K562 (cell line): Measurements from ENCODE around the gene AGTR1. TPM values are rescaled to one million over a fixed set of nuclear protein-coding genes. Genes with fewer than 3 reads are reported as not detected.

ENCODE experiments used
- ATAC-seq: fragments of 200-7000 bp; cut with Tn5 transposase; 3 replicates; pipeline ENCODE4 v1.9.1; 2020; ENCODE audit warnings: moderate library complexity
- BruUV-seq: library from RNA; stranded (reverse); fragments of 400-500 nt; replicated peaks from 2 replicates; lab custom pipeline; 2021; lab: Mats Ljungman, UMichigan
- CTCF ChIA-PET: fragments of 300-600 bp; formaldehyde crosslinking; extraction: SDS; loops from one replicate; lab custom pipeline; 2021; ENCODE audit warnings: low intra/inter-chr PET ratio; lab: Yijun Ruan, JAX
- POLR2A ChIA-PET: fragments of 300-600, 350-650 bp; sonication (Branson Sonifier 250); formaldehyde crosslinking; extraction: SDS; loops from one replicate; lab custom pipeline; 2021; ENCODE audit warnings: antibody characterized with exemption, inconsistent platforms; lab: Yijun Ruan, JAX
- DNase-seq, 4 experiments: peaks; one replicate each; pipeline versions ENCODE4 v3.0.0 to v3.0.0-alpha.2; 2011 to 2018; ENCODE audit warnings: low spot score in 3 of 4, mixed read lengths in 3 of 4; ENCODE audit errors: extremely low read depth in 1 of 4
- FAIRE-seq: peaks from 2 replicates; lab custom pipeline; 2011; peaks lifted over from hg19 to GRCh38; lab: Jason Lieb, UNC
- H2AFZ ChIP-seq: 2 replicates; pipeline ENCODE4 v1.6.0; 2011; ENCODE audit warnings: low read depth, low read length, control low read depth, inconsistent platforms
- H3K27ac ChIP-seq: fragments of 200-600 bp; 3 replicates; pipeline ENCODE4 v1.8.0; 2011; ENCODE audit warnings: low read depth, mild to moderate bottlenecking, control low read depth, inconsistent platforms, low read length, moderate library complexity, mixed read lengths; ENCODE audit errors: extremely low read depth
- H3K27me3 ChIP-seq, 2 experiments: fragments of 300-600 bp in 1 of 2; 2 replicates in 1 of 2; 3 replicates in 1 of 2; pipeline versions ENCODE4 v1.6.0 to v1.8.0; 2011; ENCODE audit warnings: inconsistent platforms in 2 of 2, low read length in 2 of 2, mild to moderate bottlenecking in 1 of 2, mixed read lengths in 1 of 2, moderate library complexity in 1 of 2; ENCODE audit not compliant: control insufficient read depth in 2 of 2, insufficient read depth in 2 of 2
- H3K36me3 ChIP-seq: fragments of 300-600 bp; 3 replicates; pipeline ENCODE4 v1.8.0; 2011; ENCODE audit warnings: mild to moderate bottlenecking, low read length, inconsistent platforms; ENCODE audit not compliant: control insufficient read depth, insufficient read depth
- H3K4me1 ChIP-seq, 2 experiments: fragments of 200-600 bp in 1 of 2; replicated peaks in 1 of 2; 2 replicates in 1 of 2; 3 replicates in 1 of 2; pipeline versions ENCODE4 v1.5.1 to v1.8.0; 2011; ENCODE audit warnings: inconsistent platforms in 2 of 2, low read length in 2 of 2, mild to moderate bottlenecking in 1 of 2, mixed read lengths in 1 of 2, moderate library complexity in 1 of 2; ENCODE audit not compliant: control insufficient read depth in 2 of 2, insufficient read depth in 2 of 2
- H3K4me2 ChIP-seq: 2 replicates; pipeline ENCODE4 v1.6.1; 2011; ENCODE audit warnings: low read length, control low read depth, inconsistent platforms, mixed read lengths; ENCODE audit not compliant: insufficient read depth
- H3K4me3 ChIP-seq: fragments of 200-600 bp; sonication (generic), shearing (Covaris generic); 2 replicates; pipeline ENCODE4 v1.5.1; 2016; ENCODE audit warnings: control low read depth, inconsistent platforms
- H3K79me2 ChIP-seq: fragments of 200-600 bp; 3 replicates; pipeline ENCODE4 v1.8.0; 2011; ENCODE audit warnings: low read length, inconsistent platforms; ENCODE audit not compliant: control insufficient read depth, insufficient read depth
- H3K9ac ChIP-seq, 2 experiments: 2 replicates each; pipeline versions ENCODE4 v1.6.0 to v1.6.1; 2011; ENCODE audit warnings: low read depth in 2 of 2, low read length in 2 of 2, control low read depth in 1 of 2, inconsistent platforms in 1 of 2, mild to moderate bottlenecking in 1 of 2, mixed read lengths in 1 of 2; ENCODE audit not compliant: insufficient read depth in 1 of 2
- H3K9me1 ChIP-seq: one replicate; pipeline ENCODE4 v1.6.0; 2011; ENCODE audit warnings: inconsistent platforms, mild to moderate bottlenecking, low read length, moderate library complexity; ENCODE audit not compliant: control insufficient read depth, insufficient read depth
- H3K9me3 ChIP-seq: replicated peaks from 2 replicates; pipeline ENCODE4 v1.5.1; 2011; ENCODE audit warnings: low read depth, low read length, inconsistent platforms; ENCODE audit not compliant: control insufficient read depth, insufficient read depth
- H4K20me1 ChIP-seq: replicated peaks from 2 replicates; pipeline ENCODE4 v1.6.1; 2011; ENCODE audit warnings: low read length, inconsistent platforms, mixed read lengths; ENCODE audit not compliant: control insufficient read depth, insufficient read depth
- ATF2 ChIP-seq: sonication (generic); formaldehyde crosslinking; IDR thresholded peaks from 2 replicates; pipeline ENCODE4 v1.8.1; 2022; ENCODE audit warnings: missing genetic modification reagents
- DPF2 ChIP-seq: fragments of 450-650 bp; IDR thresholded peaks from 2 replicates; pipeline ENCODE4 v1.6.1; 2016
- ERF ChIP-seq: fragments of 450-650 bp; formaldehyde crosslinking; IDR thresholded peaks from 2 replicates; pipeline ENCODE4 v1.4.0; 2020; ENCODE audit warnings: mild to moderate bottlenecking, mixed read lengths
- FOXA1 ChIP-seq: fragments of 450-650 bp; IDR thresholded peaks from 2 replicates; pipeline ENCODE4 v1.6.1; 2016; ENCODE audit warnings: mild to moderate bottlenecking, borderline replicate concordance
- HNRNPLL ChIP-seq: fragments of 200-400 bp; formaldehyde crosslinking; IDR thresholded peaks from 2 replicates; pipeline ENCODE4 v1.6.1; 2017; ENCODE audit warnings: low read length, low read depth, mild to moderate bottlenecking; ENCODE audit not compliant: poor library complexity, severe bottlenecking
- PCBP1 ChIP-seq: fragments of 200-400 bp; formaldehyde crosslinking; IDR thresholded peaks from 2 replicates; pipeline ENCODE4 v1.6.1; 2018; ENCODE audit warnings: mild to moderate bottlenecking, low read depth, low read length; ENCODE audit not compliant: poor library complexity, severe bottlenecking
- RNF2 ChIP-seq: sonication (generic); IDR thresholded peaks from 2 replicates; pipeline ENCODE4 v1.6.1; 2016
- RNF219 ChIP-seq: fragments of 250-450 bp; sonication (Bioruptor Pico); IDR thresholded peaks from 2 replicates; pipeline ENCODE4 v1.5.0; 2022; ENCODE audit warnings: mild to moderate bottlenecking
- TEAD2 ChIP-seq: fragments of 450-650 bp; IDR thresholded peaks from 2 replicates; pipeline ENCODE4 v1.6.1; 2016; ENCODE audit warnings: missing genetic modification characterization, control low read depth, missing compliant biosample characterization
- ZNF79 ChIP-seq: fragments of 250-450 bp; sonication (Bioruptor Pico); IDR thresholded peaks from 2 replicates; pipeline ENCODE4 v1.4.0; 2020; ENCODE audit warnings: low read depth, mild to moderate bottlenecking, moderate library complexity
- WGBS: fragments of 100-300 bp; shearing (Covaris generic); methylation state at CpG from one replicate; pipeline ENCODE4 v1.1.6; 2016; ENCODE audit warnings: low coverage, mixed read lengths; ENCODE audit not compliant: insufficient coverage; ENCODE audit errors: missing lambda C conversion rate; 5-methylcytosine and 5-hydroxymethylcytosine counted together
- in situ Hi-C: fragments of 300-500 bp; cut with MboI; formaldehyde crosslinking; loops from 4 replicates; pipeline ENCODE4 v1.15.0; 2018; ENCODE audit warnings: inconsistent platforms, mixed read lengths
- intact Hi-C: fragments of 100-400 bp; cut with micrococcal nuclease; formaldehyde crosslinking; loops from 2 replicates; pipeline ENCODE4 v1.14.2; 2022
- polyA plus RNA-seq, 8 experiments: library from polyadenylated mRNA; depleted of rRNA in 4 of 8; stranded (reverse) in 5 of 8; unstranded in 3 of 8; fragments of >200 nt; fragmentation: Nextera tagmentation in 2 of 8; fragmentation: Illumina TruSeq in 1 of 8; extraction: Ambion mirVana in 2 of 8; extraction: Trizol in 1 of 8; gene quantifications; 2 replicates each; pipeline versions ENCODE4 v1.2.1 to v1.2.3, GENCODE V29; 2011 to 2014; ENCODE audit warnings: inconsistent platforms in 1 of 8, missing spikeins in 1 of 8
- total RNA-seq, 7 experiments: library from RNA; depleted of rRNA in 6 of 7; stranded (reverse); fragments of >200 nt in 6 of 7; fragmentation: Illumina TruSeq in 2 of 7; extraction: Trizol in 2 of 7; gene quantifications; 2 replicates each; pipeline versions ENCODE4 v1.2.1 to v1.2.3, GENCODE V29; 2011 to 2021; ENCODE audit warnings: low replicate concordance in 1 of 7

AGTR1 gene
- total and polyA plus RNA-seq, 9 of the 15 experiments (the other 6 are each of a cell fraction or from before 2014, with no cell fraction given) = not detected

- ChIA-PET POLR2A (no interaction called here), CTCF (no interaction called here)
- no peaks in the 10 kb centered on the region for H3K36me3 ChIP-seq
- DNase-seq = no peak
- no peaks in the 10 kb centered on the region for H3K79me2 ChIP-seq
- H3K27ac ChIP-seq = no peak overlapping the region
- no peak for FAIRE-seq
- in situ Hi-C loops = no loop called here
- no peak overlapping the region for H3K4me2 ChIP-seq
- no peaks in the 10 kb centered on the region for H3K9me1 ChIP-seq
- intact Hi-C loops = no loop called here
- no peaks in the 10 kb centered on the region; the same call in 1 of the 2 replicates for H3K9me3 ChIP-seq
- TF ChIP-seq PCBP1 = no peak
- TF ChIP-seq ERF (CRISPR knock-in tag) = no peak
- TF ChIP-seq RNF2 = no peak
- no peak for TF ChIP-seq ZNF79
- no peak for TF ChIP-seq DPF2
- no peak for TF ChIP-seq HNRNPLL
- TF ChIP-seq FOXA1 = no peak
- TF ChIP-seq TEAD2 (tag) = no peak
- no peak for TF ChIP-seq RNF219 (CRISPR knock-in tag)
- TF ChIP-seq ATF2 = no peak
- BruUV-seq = no TSS peak
- H2AFZ ChIP-seq = no peak overlapping the region
- no peaks in the 10 kb centered on the region for H4K20me1 ChIP-seq
- H3K4me3 ChIP-seq = no peak overlapping the region
- H3K27me3 ChIP-seq = no peaks in the 10 kb centered on the region
- WGBS = 4% methylated on average over 12 of the region's 12 CpGs
- no peak overlapping the region for H3K9ac ChIP-seq
- ATAC-seq = no peak
- H3K4me1 ChIP-seq = no peaks in the 10 kb centered on the region
Measured at GRCh38 chr3:148757238-148758215, 59.8 kb downstream of the AGTR1 start.
